KMS-11 (cell line): ENCODE results near the gene MLX.

ENCODE experiments used
- H2AFZ ChIP-seq: fragments of 200-600 bp; sonication (generic); 2 replicates; pipeline ENCODE4 v1.6.1; 2016; ENCODE audit warnings: antibody characterized with exemption, mixed run types, low read depth
- H3K27ac ChIP-seq: fragments of 200-600 bp; sonication (generic); 2 replicates; pipeline ENCODE4 v1.6.1; 2016; ENCODE audit warnings: mild to moderate bottlenecking, mixed run types
- H3K27me3 ChIP-seq: fragments of 200-600 bp; sonication (generic); 2 replicates; pipeline ENCODE4 v1.6.1; 2017; ENCODE audit warnings: mild to moderate bottlenecking, low read depth, mixed run types, moderate library complexity; ENCODE audit not compliant: insufficient read depth
- H3K36me3 ChIP-seq: fragments of 200-600 bp; sonication (generic); 2 replicates; pipeline ENCODE4 v1.6.1; 2017; ENCODE audit warnings: mild to moderate bottlenecking, mixed run types; ENCODE audit not compliant: insufficient read depth
- H3K4me1 ChIP-seq: fragments of 200-600 bp; sonication (generic); 2 replicates; pipeline ENCODE4 v1.6.1; 2016; ENCODE audit warnings: mild to moderate bottlenecking, low read depth, mixed run types; ENCODE audit not compliant: poor library complexity, severe bottlenecking
- H3K4me2 ChIP-seq: fragments of 200-600 bp; sonication (generic); 2 replicates; pipeline ENCODE4 v1.7.0; 2016; ENCODE audit warnings: mild to moderate bottlenecking, mixed run types
- H3K4me3 ChIP-seq: fragments of 200-600 bp; sonication (generic); IDR thresholded peaks from 2 replicates; pipeline ENCODE4 v1.6.1; 2017; ENCODE audit warnings: low read depth, low read length, mixed read lengths; ENCODE audit not compliant: insufficient read depth
- H3K79me2 ChIP-seq: fragments of 200-600 bp; sonication (generic); 2 replicates; pipeline ENCODE4 v1.6.1; 2016; ENCODE audit warnings: low read depth, mixed run types; ENCODE audit not compliant: insufficient read depth
- H3K9ac ChIP-seq: fragments of 200-600 bp; sonication (generic); 2 replicates; pipeline ENCODE4 v1.6.1; 2016; ENCODE audit warnings: mild to moderate bottlenecking, mixed run types
- H4K20me1 ChIP-seq: fragments of 200-600 bp; sonication (generic); 2 replicates; pipeline ENCODE4 v1.6.1; 2016; ENCODE audit warnings: mild to moderate bottlenecking, mixed run types; ENCODE audit not compliant: insufficient read depth
- TF ChIP-seq, protein P1 (sequence below): fragments of 200-600 bp; sonication (generic); conservative IDR thresholded peaks from 2 replicates; pipeline ENCODE4 v1.6.1; 2017; ENCODE audit warnings: low read depth, mild to moderate bottlenecking, antibody characterized with exemption, low read length, moderate library complexity, mixed read lengths

Gene MLX

GRCh38 chr17:42522263-42522790 is 44.6 kb upstream of the MLX start:
- Histone ChIP-seq H3K79me2 (no peaks in the 10 kb centered on the region), H4K20me1 (no peaks in the 10 kb centered on the region), H3K4me1 (peaks cover 21% of the 10 kb centered on the region), H3K4me2 (no peak overlapping the region), H3K9ac (no peak overlapping the region), H2AFZ (no peak overlapping the region), H3K27ac (no peak overlapping the region), H3K27me3 (no peaks in the 10 kb centered on the region), H3K4me3 (no peak overlapping the region), H3K36me3 (no peaks in the 10 kb centered on the region)
- TF ChIP-seq, protein P1, sequence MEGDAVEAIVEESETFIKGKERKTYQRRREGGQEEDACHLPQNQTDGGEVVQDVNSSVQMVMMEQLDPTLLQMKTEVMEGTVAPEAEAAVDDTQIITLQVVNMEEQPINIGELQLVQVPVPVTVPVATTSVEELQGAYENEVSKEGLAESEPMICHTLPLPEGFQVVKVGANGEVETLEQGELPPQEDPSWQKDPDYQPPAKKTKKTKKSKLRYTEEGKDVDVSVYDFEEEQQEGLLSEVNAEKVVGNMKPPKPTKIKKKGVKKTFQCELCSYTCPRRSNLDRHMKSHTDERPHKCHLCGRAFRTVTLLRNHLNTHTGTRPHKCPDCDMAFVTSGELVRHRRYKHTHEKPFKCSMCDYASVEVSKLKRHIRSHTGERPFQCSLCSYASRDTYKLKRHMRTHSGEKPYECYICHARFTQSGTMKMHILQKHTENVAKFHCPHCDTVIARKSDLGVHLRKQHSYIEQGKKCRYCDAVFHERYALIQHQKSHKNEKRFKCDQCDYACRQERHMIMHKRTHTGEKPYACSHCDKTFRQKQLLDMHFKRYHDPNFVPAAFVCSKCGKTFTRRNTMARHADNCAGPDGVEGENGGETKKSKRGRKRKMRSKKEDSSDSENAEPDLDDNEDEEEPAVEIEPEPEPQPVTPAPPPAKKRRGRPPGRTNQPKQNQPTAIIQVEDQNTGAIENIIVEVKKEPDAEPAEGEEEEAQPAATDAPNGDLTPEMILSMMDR, result no peak

DNA sequence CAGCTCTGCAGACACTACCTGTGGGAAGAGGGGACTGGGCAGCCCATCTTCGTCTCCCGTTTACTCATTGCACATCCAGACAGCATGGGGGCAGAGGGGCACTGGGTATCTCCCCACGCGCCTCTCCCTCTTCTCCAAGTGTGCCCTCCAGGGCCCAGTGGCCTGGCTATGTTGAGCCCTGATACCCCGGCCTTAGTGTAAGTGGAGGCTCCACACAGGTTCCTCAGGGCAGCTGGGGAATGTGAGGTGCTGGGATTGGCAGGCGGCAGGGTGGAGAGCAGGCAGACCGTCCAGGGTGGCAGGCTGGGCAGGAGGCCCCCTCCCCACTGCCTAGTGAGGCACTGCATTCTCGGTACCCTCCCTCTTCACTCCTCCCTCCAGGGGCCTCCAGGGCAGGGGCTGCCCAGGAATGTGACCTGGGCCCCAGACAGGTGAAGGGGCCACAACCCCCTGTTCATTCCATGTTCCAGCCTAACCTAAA is 44.1 kb upstream of the MLX start:
- Histone ChIP-seq H3K36me3 (no peaks in the 10 kb centered on the region), H4K20me1 (no peaks in the 10 kb centered on the region), H3K4me2 (no peak overlapping the region), H3K27me3 (no peaks in the 10 kb centered on the region), H3K9ac (no peak overlapping the region), H3K27ac (no peak overlapping the region), H3K4me1 (peaks cover 16% of the 10 kb centered on the region), H3K4me3 (no peak overlapping the region), H3K79me2 (no peaks in the 10 kb centered on the region), H2AFZ (no peak overlapping the region)
- TF ChIP-seq, protein P1, result no peak

GRCh38 chr17:42525221-42525620 is 41.7 kb upstream of the MLX start:
- TF ChIP-seq, protein P1, result no peak
- H3K27ac ChIP-seq, result no peak overlapping the region
- no peak overlapping the region for H3K4me3 ChIP-seq
- H3K27me3 ChIP-seq, result no peaks in the 10 kb centered on the region
- H3K79me2 ChIP-seq, result no peaks in the 10 kb centered on the region
- H3K9ac ChIP-seq, result no peak overlapping the region
- no peak overlapping the region for H2AFZ ChIP-seq
- peaks cover 15% of the 10 kb centered on the region for H3K4me1 ChIP-seq
- H3K36me3 ChIP-seq, result no peaks in the 10 kb centered on the region
- H3K4me2 ChIP-seq, result no peak overlapping the region
- no peaks in the 10 kb centered on the region for H4K20me1 ChIP-seq

DNA sequence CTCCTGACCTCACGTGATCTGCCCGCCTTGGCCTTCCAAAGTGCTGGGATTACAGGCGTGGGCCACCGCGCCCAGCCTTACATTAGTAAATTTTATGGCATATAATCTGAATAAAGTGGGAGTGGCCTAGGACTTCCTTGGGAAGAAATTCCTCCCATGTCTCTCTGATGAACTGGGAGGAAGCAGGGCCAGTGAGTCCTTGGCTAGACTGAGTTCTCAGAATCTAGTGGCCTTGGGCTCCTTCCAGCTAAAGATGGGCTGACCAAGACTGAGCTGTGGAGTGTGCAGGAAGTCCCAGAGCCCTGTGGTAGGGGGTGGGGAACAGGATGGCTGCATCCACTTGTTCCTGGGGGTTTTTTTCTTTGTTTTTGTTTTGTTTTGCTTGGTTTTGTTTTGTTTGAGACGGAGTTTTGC is 40.9 kb upstream of the MLX start:
- no peaks in the 10 kb centered on the region for H3K79me2 ChIP-seq
- H3K4me3 ChIP-seq, result no peak overlapping the region
- no peak overlapping the region for H3K27ac ChIP-seq
- H2AFZ ChIP-seq, result no peak overlapping the region
- TF ChIP-seq, protein P1, result no peak
- H3K4me1 ChIP-seq, result peaks cover 24% of the 10 kb centered on the region
- no peaks in the 10 kb centered on the region for H4K20me1 ChIP-seq
- no peak overlapping the region for H3K4me2 ChIP-seq
- no peak overlapping the region for H3K9ac ChIP-seq
- no peaks in the 10 kb centered on the region for H3K27me3 ChIP-seq
- no peaks in the 10 kb centered on the region for H3K36me3 ChIP-seq
